Esophagus muscularis mucosa (tissue), 4 donors: ENCODE results near the gene SPRR4. TPM values are rescaled to one million over a fixed set of nuclear protein-coding genes. Genes with fewer than 3 reads are reported as not detected.

Experiments
- DNase-seq: peaks from one replicate; pipeline ENCODE4 v3.0.0-alpha.2; 2017; ENCODE audit errors: extremely low spot score
- H3K27ac ChIP-seq, 4 donors: fragments of 200-600 bp; sonication (generic); replicated peaks in 1 of 4; 1 replicate in 3 of 4; 2 replicates in 1 of 4; pipeline ENCODE4 v1.5.1; 2016 to 2019; ENCODE audit warnings: mild to moderate bottlenecking in 1 of 4
- H3K27me3 ChIP-seq, 4 donors: fragments of 200-600 bp; sonication (generic); one replicate each; pipeline versions ENCODE4 v1.5.1 to v1.6.0; 2016 to 2019
- H3K36me3 ChIP-seq, 4 donors: fragments of 200-600 bp; sonication (generic); one replicate each; pipeline ENCODE4 v1.5.1; 2016 to 2019
- H3K4me1 ChIP-seq, 4 donors: fragments of 200-600 bp; sonication (generic); one replicate each; pipeline ENCODE4 v1.5.1; 2016 to 2019
- H3K4me3 ChIP-seq, 4 donors: fragments of 200-600 bp; sonication (generic); 1 replicate in 2 of 4; 2 replicates in 2 of 4; pipeline ENCODE4 v1.5.1; 2016 to 2019; ENCODE audit warnings: mild to moderate bottlenecking in 4 of 4, moderate library complexity in 1 of 4
- H3K9me3 ChIP-seq, 4 donors: fragments of 200-600 bp; sonication (generic); 1 replicate in 3 of 4; 2 replicates in 1 of 4; pipeline ENCODE4 v1.5.1; 2016 to 2019
- EP300 ChIP-seq: sonication (generic); formaldehyde crosslinking; IDR thresholded peaks from one replicate; pipeline ENCODE4 v1.6.1; 2017; ENCODE audit warnings: antibody characterized with exemption
- POLR2A ChIP-seq: fragments of 450-650 bp; IDR thresholded peaks from one replicate; pipeline ENCODE4 v1.6.1; 2017; ENCODE audit warnings: antibody characterized with exemption, moderate library complexity, mild to moderate bottlenecking, low read depth
- POLR2AphosphoS5 ChIP-seq, 2 donors: sonication (generic); formaldehyde crosslinking; IDR thresholded peaks; one replicate each; pipeline ENCODE4 v1.6.1; 2017; ENCODE audit warnings: antibody characterized with exemption in 2 of 2
- WGBS: methylation state at CpG from one replicate; pipeline ENCODE4 v1.1.5; 2018; 5-methylcytosine and 5-hydroxymethylcytosine counted together
- intact Hi-C: fragments of 100-400 bp; cut with DNase I; formaldehyde crosslinking; loops from one replicate; pipeline ENCODE4 v1.15.1; 2023
- total RNA-seq, 4 donors: library from RNA; depleted of rRNA; stranded (reverse); fragments of >200 nt; gene quantifications; one replicate each; pipeline versions ENCODE4 v1.1.0 to v1.2.1, GENCODE V29; 2016
- TF ChIP-seq, protein P1 (sequence below), 3 experiments: fragments of 200-600 bp in 2 of 3; fragments of 450-650 bp in 1 of 3; sonication (generic) in 2 of 3; IDR thresholded peaks; one replicate each; pipeline ENCODE4 v1.5.1; 2017 to 2019; ENCODE audit warnings: antibody characterized with exemption in 3 of 3, mild to moderate bottlenecking in 2 of 3, moderate library complexity in 1 of 3

SPRR4 gene
- total RNA-seq, 4 donors from 2014 or later: not detected

GRCh38 chr1:152946248-152946647 lies 24.2 kb upstream of the SPRR4 start:
- DNase-seq: no peak
- no peaks in the 10 kb centered on the region for H3K4me1 ChIP-seq
- no peaks in the 10 kb centered on the region for H3K27me3 ChIP-seq
- H3K4me3 ChIP-seq: no peak overlapping the region
- H3K27ac ChIP-seq: no peak overlapping the region
- intact Hi-C loops: no loop called here
- H3K36me3 ChIP-seq: no peaks in the 10 kb centered on the region
- TF ChIP-seq POLR2A: no peak
- TF ChIP-seq EP300: no peak
- no peak for TF ChIP-seq POLR2AphosphoS5 (IDR thresholded peaks at IDR 0.05)
- TF ChIP-seq, protein P1, sequence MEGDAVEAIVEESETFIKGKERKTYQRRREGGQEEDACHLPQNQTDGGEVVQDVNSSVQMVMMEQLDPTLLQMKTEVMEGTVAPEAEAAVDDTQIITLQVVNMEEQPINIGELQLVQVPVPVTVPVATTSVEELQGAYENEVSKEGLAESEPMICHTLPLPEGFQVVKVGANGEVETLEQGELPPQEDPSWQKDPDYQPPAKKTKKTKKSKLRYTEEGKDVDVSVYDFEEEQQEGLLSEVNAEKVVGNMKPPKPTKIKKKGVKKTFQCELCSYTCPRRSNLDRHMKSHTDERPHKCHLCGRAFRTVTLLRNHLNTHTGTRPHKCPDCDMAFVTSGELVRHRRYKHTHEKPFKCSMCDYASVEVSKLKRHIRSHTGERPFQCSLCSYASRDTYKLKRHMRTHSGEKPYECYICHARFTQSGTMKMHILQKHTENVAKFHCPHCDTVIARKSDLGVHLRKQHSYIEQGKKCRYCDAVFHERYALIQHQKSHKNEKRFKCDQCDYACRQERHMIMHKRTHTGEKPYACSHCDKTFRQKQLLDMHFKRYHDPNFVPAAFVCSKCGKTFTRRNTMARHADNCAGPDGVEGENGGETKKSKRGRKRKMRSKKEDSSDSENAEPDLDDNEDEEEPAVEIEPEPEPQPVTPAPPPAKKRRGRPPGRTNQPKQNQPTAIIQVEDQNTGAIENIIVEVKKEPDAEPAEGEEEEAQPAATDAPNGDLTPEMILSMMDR (IDR thresholded peaks at IDR 0.05): no peak
- WGBS: 78% methylated on average over 3 of the region's 3 CpGs
- no peaks in the 10 kb centered on the region for H3K9me3 ChIP-seq

DNA sequence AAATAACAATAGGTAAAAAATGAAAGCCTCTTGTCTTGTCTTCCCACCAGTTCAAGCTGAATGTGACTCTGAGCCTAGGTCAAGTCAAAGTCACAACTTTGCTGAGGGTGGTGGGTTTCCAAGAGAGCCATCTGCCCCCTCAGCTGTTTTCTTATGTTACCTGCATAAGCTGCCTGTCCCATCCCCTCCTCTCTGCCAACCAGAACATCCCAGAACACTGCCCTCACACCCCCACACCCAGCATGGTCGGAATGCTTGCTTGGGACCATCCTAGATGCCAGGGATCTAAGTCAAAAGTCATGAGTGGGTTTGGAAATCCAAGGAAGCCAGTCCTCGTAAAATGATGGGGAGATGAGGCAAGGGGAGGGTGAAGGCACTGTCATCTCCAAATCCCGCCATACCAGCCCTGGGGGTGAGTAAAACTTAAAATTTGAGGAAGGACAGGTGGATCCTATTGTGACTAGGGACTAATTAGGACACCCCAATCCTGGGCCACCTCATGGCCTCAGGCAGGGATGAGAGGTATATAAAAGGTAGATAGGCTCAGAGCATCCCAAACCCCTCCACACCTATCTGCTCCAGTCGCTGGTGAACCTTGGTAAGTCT lies 23.7 kb upstream of the SPRR4 start, which contains the start of gene SPRR5:
Gene SPRR5, plus strand, starts transcription at position 556 of the 606 bp plus-strand sequence. CDS start 1,349 bp downstream, outside the sequence.
- H3K9me3 ChIP-seq: no peaks in the 10 kb centered on the region
- no peak within 1 kb of the TSS for H3K4me3 ChIP-seq
- H3K36me3 ChIP-seq: no peaks in the 10 kb centered on the region
- TF ChIP-seq POLR2A (no peak), EP300 (no peak), POLR2AphosphoS5 (IDR thresholded peaks at IDR 0.05) (no peak)
- TF ChIP-seq, protein P1 (IDR thresholded peaks at IDR 0.05): no peak
- no peak for DNase-seq
- intact Hi-C loops: no loop called here
- no peaks in the 10 kb centered on the region for H3K4me1 ChIP-seq
- no peaks in the 10 kb centered on the region for H3K27me3 ChIP-seq
- no peak within 1 kb of the TSS for H3K27ac ChIP-seq
- 79% methylated on average over 4 of the region's 4 CpGs for WGBS

DNA sequence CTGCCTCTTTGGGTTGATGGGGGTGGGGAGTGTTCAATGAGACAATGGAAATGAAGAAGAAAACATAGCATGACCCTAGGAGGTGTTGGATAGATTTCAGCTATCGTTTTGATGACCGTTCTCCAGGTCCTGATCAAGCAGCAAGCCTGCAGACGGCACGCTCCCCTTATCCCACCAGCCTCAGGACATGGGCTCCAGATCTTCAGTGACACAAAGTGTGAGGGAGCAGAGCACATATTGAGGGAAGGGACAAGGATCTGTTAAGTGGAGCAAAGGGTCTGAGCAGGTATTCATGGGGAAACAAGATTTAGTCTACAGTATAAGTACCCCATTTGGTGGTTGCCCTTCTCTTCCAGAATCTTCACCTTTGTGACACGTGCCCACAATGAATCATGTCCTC lies 18.7 kb upstream of the SPRR4 start:
- Histone ChIP-seq H3K27me3 (no peaks in the 10 kb centered on the region), H3K36me3 (no peaks in the 10 kb centered on the region), H3K4me1 (no peaks in the 10 kb centered on the region), H3K27ac (no peak overlapping the region), H3K9me3 (no peaks in the 10 kb centered on the region), H3K4me3 (no peak overlapping the region)
- intact Hi-C loops: no loop called here
- DNase-seq: no peak
- 72% methylated on average over 5 of the region's 5 CpGs for WGBS
- no peak for TF ChIP-seq EP300
- TF ChIP-seq, protein P1 (IDR thresholded peaks at IDR 0.05): no peak
- no peak for TF ChIP-seq POLR2AphosphoS5 (IDR thresholded peaks at IDR 0.05)
- TF ChIP-seq POLR2A: no peak

DNA sequence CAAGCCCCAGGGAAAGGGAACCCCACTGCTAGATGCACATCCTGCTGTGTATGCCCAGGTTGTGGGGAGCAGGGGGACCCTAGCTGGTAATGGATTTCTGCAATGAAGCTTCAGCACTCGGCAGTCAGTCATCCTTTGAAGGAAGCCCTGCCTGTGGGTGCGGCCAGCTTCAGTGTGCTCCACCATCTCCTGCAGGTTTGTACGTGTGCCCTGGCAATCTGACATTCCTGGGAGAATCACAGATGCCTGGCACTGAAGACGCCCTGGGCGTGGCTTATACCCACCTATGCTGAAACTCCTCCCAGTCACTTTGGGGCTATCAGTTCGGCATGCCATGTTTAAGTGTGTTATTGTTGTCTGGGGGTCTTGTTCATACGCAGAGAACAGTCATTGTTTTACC lies 16.7 kb upstream of the SPRR4 start:
- intact Hi-C loops: no loop called here
- Histone ChIP-seq H3K4me1 (no peaks in the 10 kb centered on the region), H3K36me3 (no peaks in the 10 kb centered on the region), H3K4me3 (no peak overlapping the region), H3K27me3 (no peaks in the 10 kb centered on the region), H3K27ac (no peak overlapping the region), H3K9me3 (no peaks in the 10 kb centered on the region)
- 36% methylated on average over 5 of the region's 7 CpGs for WGBS
- DNase-seq: no peak
- TF ChIP-seq, protein P1 (IDR thresholded peaks at IDR 0.05): no peak
- no peak for TF ChIP-seq POLR2A
- TF ChIP-seq POLR2AphosphoS5 (IDR thresholded peaks at IDR 0.05): no peak
- TF ChIP-seq EP300: no peak

- Histone ChIP-seq H3K9me3 (no peaks in the 10 kb centered on the region), H3K27me3 (no peaks in the 10 kb centered on the region), H3K4me1 (no peaks in the 10 kb centered on the region), H3K27ac (no peak overlapping the region), H3K36me3 (no peaks in the 10 kb centered on the region), H3K4me3 (no peak overlapping the region)
- no peak for DNase-seq
- intact Hi-C loops: no loop called here
- TF ChIP-seq POLR2A: no peak
- TF ChIP-seq POLR2AphosphoS5 (IDR thresholded peaks at IDR 0.05): no peak
- TF ChIP-seq, protein P1 (IDR thresholded peaks at IDR 0.05): no peak
- no peak for TF ChIP-seq EP300
- WGBS: 80% methylated on average over 6 of the region's 6 CpGs
Measured at GRCh38 chr1:152954436-152954835, 16.0 kb upstream of the SPRR4 start.
